NT2/D1 (cell line): ENCODE results near the gene HS3ST6.
"Not testable (repeated sequence)": the region's sequence is repeated elsewhere in the genome, so short reads cannot be mapped to it uniquely, and the experiment has no call there.

Experiments
- DNase-seq: peaks from one replicate; pipeline ENCODE4 v3.0.0-alpha.2; 2011; ENCODE audit warnings: low read depth, low spot score
- H3K27me3 ChIP-seq: 2 replicates; pipeline ENCODE4 v1.6.0; 2011; ENCODE audit warnings: mild to moderate bottlenecking; ENCODE audit not compliant: insufficient read length, insufficient read depth
- H3K36me3 ChIP-seq: 2 replicates; pipeline ENCODE4 v1.6.1; 2011; ENCODE audit warnings: mild to moderate bottlenecking, low read length, mixed read lengths; ENCODE audit not compliant: insufficient read depth, insufficient read length
- H3K4me1 ChIP-seq: 2 replicates; pipeline ENCODE4 v1.5.1; 2011; ENCODE audit not compliant: insufficient read depth, insufficient read length
- H3K4me3 ChIP-seq: 2 replicates; pipeline ENCODE4 v1.5.1; 2011; ENCODE audit warnings: low read depth; ENCODE audit not compliant: insufficient read length
- H3K9ac ChIP-seq: 2 replicates; pipeline ENCODE4 v1.6.0; 2011; ENCODE audit warnings: low read depth; ENCODE audit not compliant: insufficient read length
- H3K9me3 ChIP-seq: 2 replicates; pipeline ENCODE4 v1.5.1; 2011; ENCODE audit warnings: mild to moderate bottlenecking, low read length; ENCODE audit not compliant: insufficient read depth
- SUZ12 ChIP-seq: IDR thresholded peaks from 2 replicates; pipeline ENCODE4 v1.6.1; 2011; ENCODE audit not compliant: insufficient read length, insufficient read depth; ENCODE audit errors: extremely low read depth
- YY1 ChIP-seq: IDR thresholded peaks from 2 replicates; pipeline ENCODE4 v1.6.1; 2011; ENCODE audit not compliant: insufficient read length, insufficient read depth
- ZNF274 ChIP-seq: IDR thresholded peaks from 2 replicates; pipeline ENCODE4 v1.6.1; 2011; ENCODE audit warnings: mild to moderate bottlenecking, low read depth, low read length

HS3ST6 gene

GRCh38 chr16:1918351-1919326 lies at the start of gene HS3ST6:
HS3ST6 (minus strand) TSS chr16:1918415; CDS start chr16:1918323, 92 bp downstream.
- peaks cover 63% of the 10 kb centered on the region for H3K27me3 ChIP-seq
- H3K36me3 ChIP-seq = no peaks in the 10 kb centered on the region
- peak within 1 kb of the TSS; percentile 47 for H3K4me3 ChIP-seq
- H3K9me3 ChIP-seq = no peaks in the 10 kb centered on the region
- TF ChIP-seq ZNF274 = no peak
- no peak for TF ChIP-seq SUZ12
- no peak for TF ChIP-seq YY1
- peaks cover 47% of the 10 kb centered on the region for H3K4me1 ChIP-seq
- H3K9ac ChIP-seq = peak within 1 kb of the TSS; percentile 74
- no peak for DNase-seq

DNA sequence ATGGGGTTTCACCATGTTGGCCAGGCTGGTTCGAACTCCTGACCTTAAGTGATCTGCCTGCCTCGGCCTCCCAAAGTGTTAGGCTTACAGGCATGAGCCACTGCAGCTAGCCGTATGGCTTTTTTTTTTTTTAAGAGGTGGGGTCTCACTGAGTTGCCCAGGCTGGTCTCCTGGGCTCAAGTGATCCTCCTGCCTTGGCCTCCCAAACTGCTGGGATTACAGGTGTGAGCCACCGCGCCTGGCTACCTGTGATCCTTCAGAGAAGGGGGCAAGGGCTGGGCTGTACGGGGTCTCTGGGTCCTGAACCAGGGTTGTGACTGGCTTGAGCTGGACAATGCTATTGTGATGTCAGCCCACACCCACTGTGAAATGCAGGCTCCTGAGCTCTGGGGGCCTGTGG lies 48.2 kb upstream of the HS3ST6 start, which contains the start of gene RNF151:
TSS of gene RNF151 (plus strand) at position 397 of the 400 bp plus-strand sequence. CDS start 26 bp downstream, outside the sequence.
- no peaks in the 10 kb centered on the region for H3K9me3 ChIP-seq
- peaks cover 7% of the 10 kb centered on the region for H3K4me1 ChIP-seq
- DNase-seq = no peak
- TF ChIP-seq YY1 (no peak), ZNF274 (no peak), SUZ12 (no peak)
- peaks cover 59% of the 10 kb centered on the region for H3K36me3 ChIP-seq
- H3K4me3 ChIP-seq = peak within 1 kb of the TSS; percentile 90
- no peaks in the 10 kb centered on the region for H3K27me3 ChIP-seq
- H3K9ac ChIP-seq = peak within 1 kb of the TSS; percentile 100

DNA sequence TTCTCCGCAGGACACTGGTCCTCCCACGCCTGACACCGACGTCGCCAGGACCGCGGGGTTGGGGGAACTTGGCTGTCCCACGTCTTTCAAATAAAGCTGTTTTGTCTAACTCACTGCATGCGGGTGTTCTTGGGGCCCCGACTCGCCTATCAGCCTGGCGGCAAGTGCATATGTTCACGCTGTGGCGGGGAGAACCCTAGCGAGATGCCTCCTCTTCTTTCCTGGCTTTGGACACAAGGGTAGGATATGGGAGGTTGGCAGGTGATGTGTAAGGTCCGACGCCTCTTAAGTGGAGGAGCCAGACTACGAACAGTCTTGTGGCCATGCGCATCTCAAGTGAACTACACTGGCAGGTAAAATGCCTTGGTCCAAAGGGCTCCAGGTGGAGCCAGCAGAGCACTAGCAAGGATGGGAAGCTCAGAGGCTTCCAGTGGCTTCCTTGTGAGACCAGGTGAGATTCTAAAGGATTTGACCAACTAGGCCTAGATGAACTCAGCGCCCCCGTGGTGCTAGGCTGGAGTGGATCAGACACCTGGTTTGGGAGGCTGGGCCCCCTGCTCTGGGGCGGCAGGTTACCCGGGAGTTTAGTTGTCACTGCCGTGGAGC lies 47.3 kb upstream of the HS3ST6 start:
- TF ChIP-seq YY1 = no peak
- no peak for TF ChIP-seq SUZ12
- no peak for TF ChIP-seq ZNF274
- Histone ChIP-seq H3K9ac (peak overlapping the region; percentile 100), H3K36me3 (peaks cover 61% of the 10 kb centered on the region), H3K27me3 (no peaks in the 10 kb centered on the region), H3K4me1 (peaks cover 4% of the 10 kb centered on the region), H3K9me3 (no peaks in the 10 kb centered on the region), H3K4me3 (peak overlapping the region; percentile 90)
- no peak for DNase-seq

GRCh38 chr16:1964506-1965395 lies 46.5 kb upstream of the HS3ST6 start, which contains the start of gene RPS2:
RPS2 (minus strand) TSS chr16:1964826; CDS start chr16:1964625, 201 bp downstream.
- no peaks in the 10 kb centered on the region for H3K27me3 ChIP-seq
- peaks cover 4% of the 10 kb centered on the region for H3K4me1 ChIP-seq
- DNase-seq = peak; percentile 98
- no peaks in the 10 kb centered on the region for H3K9me3 ChIP-seq
- TF ChIP-seq SUZ12 = no peak
- no peak for TF ChIP-seq YY1
- TF ChIP-seq ZNF274 = no peak
- peak within 1 kb of the TSS; percentile 90 for H3K4me3 ChIP-seq
- H3K9ac ChIP-seq = peak within 1 kb of the TSS; percentile 100
- peaks cover 62% of the 10 kb centered on the region for H3K36me3 ChIP-seq

GRCh38 chr16:1963806-1964505 lies 45.7 kb upstream of the HS3ST6 start:
- H3K4me3 ChIP-seq = peak overlapping the region; percentile 90
- peak overlapping the region; percentile 98 for H3K9ac ChIP-seq
- TF ChIP-seq SUZ12 (no peak), ZNF274 (no peak), YY1 (no peak)
- H3K36me3 ChIP-seq = peaks cover 62% of the 10 kb centered on the region
- H3K27me3 ChIP-seq = no peaks in the 10 kb centered on the region
- H3K9me3 ChIP-seq = no peaks in the 10 kb centered on the region
- no peak for DNase-seq
- peaks cover 4% of the 10 kb centered on the region for H3K4me1 ChIP-seq

GRCh38 chr16:1962161-1963153 lies 44.2 kb upstream of the HS3ST6 start:
- not testable (repeated sequence) for H3K4me1 ChIP-seq, H3K27me3 ChIP-seq, H3K9me3 ChIP-seq, DNase-seq
- Histone ChIP-seq H3K4me3 (peak overlapping the region; percentile 90), H3K9ac (peak overlapping the region; percentile 98), H3K36me3 (peaks cover 58% of the 10 kb centered on the region)
